Measurements from ENCODE around the gene DAPK2.

DNA sequence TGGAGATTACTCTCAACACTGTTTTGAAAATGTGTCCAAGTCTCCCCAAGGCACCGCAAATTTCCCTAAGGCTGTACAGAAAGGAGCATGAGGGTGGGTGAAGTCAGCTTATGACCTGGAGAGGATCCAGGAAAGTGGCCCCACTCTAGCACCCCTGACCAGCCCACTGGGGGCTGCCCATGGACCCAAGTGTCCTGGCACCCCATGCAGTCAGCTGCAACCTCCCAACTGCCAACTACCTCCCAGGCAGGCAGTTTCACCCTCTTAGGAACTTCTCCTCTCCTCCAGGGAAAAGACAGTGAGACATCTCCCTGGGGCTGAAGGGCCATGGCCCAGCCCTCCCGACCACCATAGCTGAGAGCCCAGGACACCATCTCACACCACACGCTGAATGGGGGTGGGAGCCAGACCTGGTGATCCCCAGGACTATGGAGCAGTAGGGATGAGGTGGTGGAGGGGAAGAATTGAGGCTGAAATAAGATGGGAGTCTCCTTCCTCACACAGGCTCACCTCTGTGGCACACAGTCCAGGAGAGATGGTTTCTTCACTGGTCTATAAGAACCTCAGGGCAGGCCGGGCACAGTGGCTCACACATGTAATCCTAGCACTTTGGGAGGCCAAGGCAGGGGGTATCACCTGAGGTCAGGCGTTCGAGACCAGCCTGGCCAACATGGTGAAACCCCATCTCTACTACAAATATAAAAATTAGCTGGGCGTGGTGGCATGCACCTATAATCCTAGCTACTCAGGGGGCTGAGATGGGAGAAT, 104.4 kb downstream of the DAPK2 start:
- TF ChIP-seq, protein P1, sequence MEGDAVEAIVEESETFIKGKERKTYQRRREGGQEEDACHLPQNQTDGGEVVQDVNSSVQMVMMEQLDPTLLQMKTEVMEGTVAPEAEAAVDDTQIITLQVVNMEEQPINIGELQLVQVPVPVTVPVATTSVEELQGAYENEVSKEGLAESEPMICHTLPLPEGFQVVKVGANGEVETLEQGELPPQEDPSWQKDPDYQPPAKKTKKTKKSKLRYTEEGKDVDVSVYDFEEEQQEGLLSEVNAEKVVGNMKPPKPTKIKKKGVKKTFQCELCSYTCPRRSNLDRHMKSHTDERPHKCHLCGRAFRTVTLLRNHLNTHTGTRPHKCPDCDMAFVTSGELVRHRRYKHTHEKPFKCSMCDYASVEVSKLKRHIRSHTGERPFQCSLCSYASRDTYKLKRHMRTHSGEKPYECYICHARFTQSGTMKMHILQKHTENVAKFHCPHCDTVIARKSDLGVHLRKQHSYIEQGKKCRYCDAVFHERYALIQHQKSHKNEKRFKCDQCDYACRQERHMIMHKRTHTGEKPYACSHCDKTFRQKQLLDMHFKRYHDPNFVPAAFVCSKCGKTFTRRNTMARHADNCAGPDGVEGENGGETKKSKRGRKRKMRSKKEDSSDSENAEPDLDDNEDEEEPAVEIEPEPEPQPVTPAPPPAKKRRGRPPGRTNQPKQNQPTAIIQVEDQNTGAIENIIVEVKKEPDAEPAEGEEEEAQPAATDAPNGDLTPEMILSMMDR (IDR thresholded peaks at IDR 0.05; ENCODE audit: low read depth, low read length), result no peak
- TF ChIP-seq EZH2phosphoT487 (IDR thresholded peaks at IDR 0.05; ENCODE audit: low read depth), result no peak

Data from OCI-LY3 (cell line).